Measurements from ENCODE around the gene PHEX.

DNA sequence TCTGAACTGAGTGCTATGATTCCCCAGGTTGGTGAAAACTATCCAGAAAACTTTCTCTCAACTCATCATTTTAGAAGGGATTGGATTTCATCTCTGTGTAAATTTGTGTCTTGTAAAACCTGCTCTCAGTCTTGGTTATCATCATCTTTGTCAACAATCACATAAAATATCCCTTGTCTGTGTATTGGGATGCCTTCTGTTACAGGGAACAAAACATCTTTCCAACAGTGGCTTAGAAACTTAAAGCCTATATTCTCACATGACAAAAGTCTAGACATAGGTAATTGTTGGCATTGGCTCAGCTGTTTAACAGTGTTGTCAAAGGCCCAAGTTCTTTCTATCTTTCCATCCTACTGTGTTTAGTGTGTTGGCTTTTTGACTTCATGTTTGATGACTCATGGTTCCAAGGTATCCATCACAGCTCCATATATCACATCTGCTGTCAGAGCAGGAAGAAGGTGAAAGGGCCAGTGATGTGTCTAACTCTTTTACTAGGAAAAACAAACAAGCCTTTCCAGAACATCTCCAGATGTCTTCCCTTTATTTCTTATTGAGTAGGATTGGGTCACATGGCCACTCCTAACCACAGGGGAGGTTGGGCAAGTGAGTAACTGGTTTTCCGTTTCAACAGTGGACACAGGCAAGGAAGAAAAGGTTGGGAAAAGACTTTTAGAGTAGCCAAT lies 65.0 kb downstream of the PHEX start:
- no peak for TF ChIP-seq CTCF (optimal IDR thresholded peaks at IDR 0.05 in 1 of 3, IDR thresholded peaks at IDR 0.05 in 1 of 3, conservative IDR thresholded peaks at IDR 0.05 in 1 of 3; ENCODE audit: extremely low read depth in 1 of 3, insufficient read depth in 2 of 3, low read length in 3 of 3)
- no peak for TF ChIP-seq EZH2 (IDR thresholded peaks at IDR 0.05; ENCODE audit: low read length)
